Neural progenitor cell (in vitro differentiated cells): ENCODE data around the gene TMEM273.
"Not testable (repeated sequence)": the region's sequence is repeated elsewhere in the genome, so short reads cannot be mapped to it uniquely, and the experiment has no call there.

Experiments
- EZH2 ChIP-seq: fragments of 200-600 bp; sonication (generic); IDR thresholded peaks from 2 replicates; pipeline ENCODE4 v1.6.1; 2017; ENCODE audit warnings: antibody characterized with exemption, mild to moderate bottlenecking, moderate library complexity
- EZH2phosphoT487 ChIP-seq: fragments of 200-600 bp; sonication (generic); IDR thresholded peaks from 2 replicates; pipeline ENCODE4 v1.6.1; 2017; ENCODE audit warnings: antibody characterized with exemption
- TF ChIP-seq, protein P1 (sequence below): fragments of 200-600 bp; sonication (generic); IDR thresholded peaks from 2 replicates; pipeline ENCODE4 v1.5.1; 2017; ENCODE audit warnings: antibody characterized with exemption, mild to moderate bottlenecking

DNA sequence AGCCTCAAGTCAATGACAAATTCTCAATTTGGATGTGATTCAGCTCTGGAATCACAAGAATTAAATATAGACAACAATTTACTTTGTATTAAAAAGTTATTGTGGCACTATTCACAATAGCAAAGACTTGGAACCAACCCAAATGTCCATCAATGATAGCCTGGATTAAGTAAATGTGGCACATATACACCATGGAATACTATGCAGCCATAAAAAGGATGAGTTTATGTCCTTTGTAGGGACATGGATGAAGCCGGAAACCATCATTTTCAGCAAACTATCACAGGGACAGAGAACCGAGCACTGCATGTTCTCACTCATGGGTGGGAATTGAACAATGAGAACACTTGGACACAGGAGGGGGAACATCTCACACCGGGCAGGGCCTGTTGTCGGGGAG, 7.7 kb upstream of the TMEM273 start:
- TF ChIP-seq, protein P1, sequence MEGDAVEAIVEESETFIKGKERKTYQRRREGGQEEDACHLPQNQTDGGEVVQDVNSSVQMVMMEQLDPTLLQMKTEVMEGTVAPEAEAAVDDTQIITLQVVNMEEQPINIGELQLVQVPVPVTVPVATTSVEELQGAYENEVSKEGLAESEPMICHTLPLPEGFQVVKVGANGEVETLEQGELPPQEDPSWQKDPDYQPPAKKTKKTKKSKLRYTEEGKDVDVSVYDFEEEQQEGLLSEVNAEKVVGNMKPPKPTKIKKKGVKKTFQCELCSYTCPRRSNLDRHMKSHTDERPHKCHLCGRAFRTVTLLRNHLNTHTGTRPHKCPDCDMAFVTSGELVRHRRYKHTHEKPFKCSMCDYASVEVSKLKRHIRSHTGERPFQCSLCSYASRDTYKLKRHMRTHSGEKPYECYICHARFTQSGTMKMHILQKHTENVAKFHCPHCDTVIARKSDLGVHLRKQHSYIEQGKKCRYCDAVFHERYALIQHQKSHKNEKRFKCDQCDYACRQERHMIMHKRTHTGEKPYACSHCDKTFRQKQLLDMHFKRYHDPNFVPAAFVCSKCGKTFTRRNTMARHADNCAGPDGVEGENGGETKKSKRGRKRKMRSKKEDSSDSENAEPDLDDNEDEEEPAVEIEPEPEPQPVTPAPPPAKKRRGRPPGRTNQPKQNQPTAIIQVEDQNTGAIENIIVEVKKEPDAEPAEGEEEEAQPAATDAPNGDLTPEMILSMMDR: not testable (repeated sequence)
- not testable (repeated sequence) for TF ChIP-seq EZH2, EZH2phosphoT487
